ENCODE measurements around the gene VPS18. TPM values are rescaled to one million over a fixed set of nuclear protein-coding genes. Genes with fewer than 3 reads are reported as not detected.

Gene VPS18
- total RNA-seq, 4 donors from 2014 or later: 15.0 to 24.9 (median 19.7) TPM

GRCh38 chr15:40929660-40930429 is 35.6 kb downstream of the VPS18 start:
- H3K9me3 ChIP-seq: no peaks in the 10 kb centered on the region
- peak overlapping the region; percentile 65 for H3K4me3 ChIP-seq
- peaks cover 75% of the 10 kb centered on the region for H3K27me3 ChIP-seq
- no peak for TF ChIP-seq POLR2AphosphoS5 (IDR thresholded peaks at IDR 0.05)
- no peak for TF ChIP-seq POLR2A (IDR thresholded peaks at IDR 0.05)
- no peak for TF ChIP-seq EP300 (IDR thresholded peaks at IDR 0.05)
- TF ChIP-seq CTCF (IDR thresholded peaks at IDR 0.05): no peak
- H3K36me3 ChIP-seq: no peaks in the 10 kb centered on the region
- peak in 1 of 2 donors; percentile 73 for DNase-seq (ENCODE audit: low spot score in 2 of 2)
- H3K27ac ChIP-seq: no peak overlapping the region
- WGBS: 0% methylated on average over 6 of the region's 56 CpGs
- H3K4me1 ChIP-seq: peaks cover 57% of the 10 kb centered on the region

GRCh38 chr15:40930430-40931299 is 36.4 kb downstream of the VPS18 start:
- WGBS: 1% methylated on average over 44 of the region's 46 CpGs

GRCh38 chr15:40931300-40932142 is 37.3 kb downstream of the VPS18 start:
- no peak for DNase-seq (ENCODE audit: low spot score in 2 of 2)
- TF ChIP-seq EP300 (IDR thresholded peaks at IDR 0.05): no peak
- TF ChIP-seq CTCF (IDR thresholded peaks at IDR 0.05): no peak
- TF ChIP-seq POLR2AphosphoS5 (IDR thresholded peaks at IDR 0.05): no peak
- TF ChIP-seq POLR2A (IDR thresholded peaks at IDR 0.05): no peak
- Histone ChIP-seq H3K4me3 (peak overlapping the region; percentile 65), H3K9me3 (no peaks in the 10 kb centered on the region), H3K27ac (no peak overlapping the region), H3K36me3 (no peaks in the 10 kb centered on the region), H3K27me3 (peaks cover 59% of the 10 kb centered on the region), H3K4me1 (peaks cover 45% of the 10 kb centered on the region)
- WGBS: 70% methylated on average over 9 of the region's 16 CpGs

More at GRCh38 chr15:40930430-40931299, 36.4 kb downstream of the VPS18 start:
- H3K4me3 ChIP-seq: peak overlapping the region; percentile 65
- no peaks in the 10 kb centered on the region for H3K36me3 ChIP-seq
- H3K27me3 ChIP-seq: peaks cover 68% of the 10 kb centered on the region
- no peaks in the 10 kb centered on the region for H3K9me3 ChIP-seq
- H3K27ac ChIP-seq: no peak overlapping the region
- peak in 1 of 2 donors; percentile 66 for DNase-seq (ENCODE audit: low spot score in 2 of 2)
- peaks cover 54% of the 10 kb centered on the region for H3K4me1 ChIP-seq
- TF ChIP-seq POLR2A (IDR thresholded peaks at IDR 0.05) (no peak), CTCF (IDR thresholded peaks at IDR 0.05) (peak in 1 of 2 donors; percentile 36)

- H3K4me3 ChIP-seq: peak overlapping the region; percentile 65
- no peaks in the 10 kb centered on the region for H3K9me3 ChIP-seq
- peaks cover 39% of the 10 kb centered on the region for H3K4me1 ChIP-seq
- peaks cover 53% of the 10 kb centered on the region for H3K27me3 ChIP-seq
- no peak for TF ChIP-seq POLR2A (IDR thresholded peaks at IDR 0.05)
- TF ChIP-seq EP300 (IDR thresholded peaks at IDR 0.05): no peak
- TF ChIP-seq CTCF (IDR thresholded peaks at IDR 0.05): no peak
- TF ChIP-seq POLR2AphosphoS5 (IDR thresholded peaks at IDR 0.05): no peak
- no peak for DNase-seq (ENCODE audit: low spot score in 2 of 2)
- H3K27ac ChIP-seq: no peak overlapping the region
- WGBS: 74% methylated on average over 8 of the region's 8 CpGs
- no peaks in the 10 kb centered on the region for H3K36me3 ChIP-seq
Measured at GRCh38 chr15:40932156-40932555, 37.9 kb downstream of the VPS18 start.
